Ecto neural progenitor cell (in vitro differentiated cells): Measurements from ENCODE around the gene H6PD.

ENCODE experiments used
- DNase-seq: peaks from one replicate; pipeline ENCODE4 v3.0.0-alpha.2; 2018; ENCODE audit warnings: low spot score

H6PD gene

GRCh38 chr1:9317591-9318417 is 83.2 kb downstream of the H6PD start:
- DNase-seq, result no peak

- DNase-seq, result no peak
These were observed 84.7 kb downstream of the H6PD start for GRCh38 chr1:9319208-9319788.

- DNase-seq, result no peak
These were observed 85.4 kb downstream of the H6PD start for GRCh38 chr1:9319789-9320519.
